GM10248 (cell line): ENCODE measurements around the gene AVEN.

Experiments
- CTCF ChIA-PET: fragments of 300-600 bp; sonication (Branson Sonifier 250); formaldehyde crosslinking; extraction: SDS; loops from one replicate; lab custom pipeline; 2021; ENCODE audit warnings: antibody characterized with exemption; lab: Yijun Ruan, JAX
- POLR2A ChIA-PET: fragments of 350-650 bp; sonication (Branson Sonifier 250); formaldehyde crosslinking; extraction: SDS; loops from one replicate; lab custom pipeline; 2020; ENCODE audit warnings: antibody characterized with exemption; lab: Yijun Ruan, JAX
- DNase-seq: peaks from one replicate; pipeline ENCODE4 v3.0.0; 2012; ENCODE audit errors: extremely low spot score
- TF ChIP-seq, protein P1 (sequence below): IDR thresholded peaks from 2 replicates; pipeline ENCODE4 v1.5.1; 2012; ENCODE audit warnings: mild to moderate bottlenecking, low read depth; ENCODE audit errors: extremely low read depth, missing control alignments, control extremely low read depth

Gene AVEN

DNA sequence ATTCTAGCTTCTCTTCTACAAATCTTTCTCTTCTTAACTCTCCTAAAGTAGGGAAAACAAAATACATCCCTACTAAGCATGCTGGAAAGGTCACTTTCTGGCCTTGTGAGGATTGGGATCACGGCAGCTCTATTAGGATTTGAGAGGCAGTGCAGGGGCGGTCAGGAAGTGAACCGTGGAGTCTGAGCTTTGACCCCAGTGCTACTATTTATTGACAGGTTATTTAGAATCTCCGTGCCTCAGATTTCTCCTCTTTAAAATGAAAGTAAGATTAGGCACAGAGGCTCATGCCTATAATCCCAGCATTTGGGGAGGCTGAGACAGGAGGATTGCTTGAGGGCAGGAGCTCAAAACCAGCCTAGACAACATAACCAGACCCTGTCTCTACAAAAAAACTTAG lies 112.7 kb downstream of the AVEN start:
- TF ChIP-seq, protein P1, sequence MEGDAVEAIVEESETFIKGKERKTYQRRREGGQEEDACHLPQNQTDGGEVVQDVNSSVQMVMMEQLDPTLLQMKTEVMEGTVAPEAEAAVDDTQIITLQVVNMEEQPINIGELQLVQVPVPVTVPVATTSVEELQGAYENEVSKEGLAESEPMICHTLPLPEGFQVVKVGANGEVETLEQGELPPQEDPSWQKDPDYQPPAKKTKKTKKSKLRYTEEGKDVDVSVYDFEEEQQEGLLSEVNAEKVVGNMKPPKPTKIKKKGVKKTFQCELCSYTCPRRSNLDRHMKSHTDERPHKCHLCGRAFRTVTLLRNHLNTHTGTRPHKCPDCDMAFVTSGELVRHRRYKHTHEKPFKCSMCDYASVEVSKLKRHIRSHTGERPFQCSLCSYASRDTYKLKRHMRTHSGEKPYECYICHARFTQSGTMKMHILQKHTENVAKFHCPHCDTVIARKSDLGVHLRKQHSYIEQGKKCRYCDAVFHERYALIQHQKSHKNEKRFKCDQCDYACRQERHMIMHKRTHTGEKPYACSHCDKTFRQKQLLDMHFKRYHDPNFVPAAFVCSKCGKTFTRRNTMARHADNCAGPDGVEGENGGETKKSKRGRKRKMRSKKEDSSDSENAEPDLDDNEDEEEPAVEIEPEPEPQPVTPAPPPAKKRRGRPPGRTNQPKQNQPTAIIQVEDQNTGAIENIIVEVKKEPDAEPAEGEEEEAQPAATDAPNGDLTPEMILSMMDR: no peak
- CTCF ChIA-PET: interaction anchor here (1.2 to 1.3 kb wide), 3 partner anchors 13 to 46 kb away, joined by 3 to 4 read pairs (median 4); no protein-coding TSS in a partner anchor
- POLR2A ChIA-PET: no interaction called here
- no peak for DNase-seq

DNA sequence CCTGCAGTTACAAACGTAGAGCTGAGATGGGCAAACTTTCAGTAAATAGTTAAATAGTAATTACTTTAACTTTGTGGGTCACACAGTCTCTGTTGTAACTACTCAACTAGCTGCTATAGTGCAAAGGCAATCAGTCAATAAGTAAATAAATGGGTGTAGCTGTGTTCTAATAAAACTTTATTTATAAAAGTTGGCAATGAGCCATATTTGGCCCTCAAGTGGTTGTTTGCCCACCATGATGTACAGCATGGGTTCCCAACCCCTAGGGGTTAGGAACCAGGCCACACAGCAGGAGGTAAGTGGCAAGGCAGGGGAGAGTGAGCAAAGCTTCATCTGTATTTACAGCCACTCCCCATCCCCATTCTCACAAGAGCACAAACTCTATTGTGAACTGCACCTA lies 115.6 kb downstream of the AVEN start:
- POLR2A ChIA-PET: no interaction called here
- CTCF ChIA-PET: interaction anchor here (0.9 kb wide), 1 partner anchor 28 kb away, joined by 3 read pairs; no protein-coding TSS in a partner anchor
- TF ChIP-seq, protein P1: no peak
- no peak for DNase-seq

DNA sequence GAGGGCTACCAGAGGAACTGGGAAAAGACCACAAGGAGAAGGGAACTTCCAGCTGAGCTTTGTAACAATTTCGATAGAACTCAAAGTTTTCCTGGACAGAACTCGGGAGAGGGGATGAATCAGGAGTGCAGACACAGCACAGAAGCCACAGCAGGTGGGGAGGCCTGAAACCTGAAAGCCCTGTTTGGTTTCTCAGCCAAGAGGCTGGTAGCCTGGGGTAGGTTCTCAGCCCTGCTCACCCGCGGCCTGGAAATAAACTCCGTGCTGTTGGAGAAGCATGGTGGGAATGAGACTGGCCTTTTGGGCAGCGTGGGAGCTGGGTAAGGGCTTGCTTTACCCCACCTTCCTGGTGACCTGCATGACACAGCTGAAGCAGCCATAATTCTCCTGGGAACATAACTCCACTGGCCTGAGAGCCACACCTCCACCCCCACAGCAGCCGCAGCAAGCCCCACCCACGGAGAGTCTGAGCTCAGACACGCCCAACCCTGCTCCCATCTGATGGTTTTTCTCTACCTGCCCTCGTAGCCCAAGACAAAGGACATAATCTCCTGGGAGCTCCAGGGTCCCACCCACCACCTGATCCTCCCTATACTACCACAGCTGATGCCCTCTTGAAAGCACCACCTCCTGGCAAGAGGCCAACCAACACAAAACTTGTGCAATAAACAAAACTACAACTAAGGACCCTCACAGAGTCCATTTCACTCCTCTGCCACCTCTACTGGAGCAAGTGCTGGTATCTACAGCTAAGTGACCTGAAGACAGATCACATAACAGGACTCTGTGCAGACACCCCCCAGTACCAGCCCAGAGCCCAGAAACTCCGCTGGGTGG lies 123.2 kb downstream of the AVEN start:
- TF ChIP-seq, protein P1: no peak
- DNase-seq: no peak
- CTCF ChIA-PET: interaction anchor here (1.7 kb wide), 1 partner anchor 21 kb away, joined by 4 read pairs; no protein-coding TSS in a partner anchor
- POLR2A ChIA-PET: no interaction called here

DNA sequence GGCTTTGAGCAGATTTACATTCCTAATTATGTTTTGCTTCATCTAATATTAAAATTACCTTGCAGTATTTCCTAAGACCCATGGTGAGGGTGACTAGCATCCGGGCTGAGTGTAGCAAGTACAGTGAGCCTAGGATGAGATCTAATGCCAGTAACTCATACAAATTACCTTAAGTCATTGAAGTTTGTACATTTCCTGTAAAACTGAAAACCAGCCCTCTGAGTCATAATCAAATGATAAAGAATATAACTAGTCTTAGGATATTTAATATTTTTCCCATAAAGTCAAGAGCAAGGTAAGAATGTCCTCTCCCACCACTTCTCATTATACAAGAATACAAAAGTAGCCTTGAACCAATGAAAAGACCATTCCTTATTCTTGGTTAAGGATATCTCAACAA lies 125.5 kb downstream of the AVEN start:
- POLR2A ChIA-PET: no interaction called here
- CTCF ChIA-PET: no interaction called here
- TF ChIP-seq, protein P1: no peak
- DNase-seq: no peak

DNA sequence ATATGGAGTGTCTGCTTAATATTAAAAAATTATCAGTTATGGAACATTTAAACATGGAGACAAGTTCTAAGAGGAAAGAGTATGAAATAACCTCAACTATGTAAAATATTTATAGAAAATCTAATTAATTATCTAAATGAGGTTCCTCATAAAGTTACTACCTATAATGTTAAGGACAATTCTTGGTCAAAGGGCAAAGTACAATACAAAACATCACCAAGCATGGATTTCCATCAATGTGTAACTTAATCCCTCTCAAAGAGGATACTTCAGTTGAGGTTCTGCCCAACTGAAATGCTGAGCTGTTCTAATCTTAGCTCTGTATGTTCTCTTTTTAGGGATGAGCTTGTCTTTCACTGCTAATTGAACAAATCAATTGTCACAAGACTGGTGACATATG lies 126.7 kb downstream of the AVEN start:
- DNase-seq: no peak
- ChIA-PET POLR2A (no interaction called here), CTCF (interaction anchor here (1.3 kb wide), 1 partner anchor 14 kb away, joined by 4 read pairs; no protein-coding TSS in a partner anchor)
- TF ChIP-seq, protein P1: no peak

DNA sequence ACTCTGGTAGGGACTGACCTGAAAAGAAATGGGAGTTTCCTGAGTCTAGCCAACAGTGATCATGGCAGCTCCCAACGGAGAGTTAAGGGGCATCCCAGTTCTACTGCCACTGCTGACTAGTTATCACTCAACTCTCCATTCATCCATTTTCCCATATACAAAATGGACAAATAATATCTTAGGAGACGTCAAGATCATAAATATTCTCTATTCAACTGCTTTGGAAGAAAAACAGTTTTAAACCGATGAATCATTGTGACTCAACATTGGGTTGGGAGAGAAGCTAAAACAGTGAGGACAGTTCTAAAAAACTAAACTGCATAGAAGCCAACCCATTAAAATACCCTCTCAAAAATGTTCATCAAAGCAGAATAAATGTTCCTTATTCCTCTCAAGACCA lies 128.3 kb downstream of the AVEN start:
- POLR2A ChIA-PET: no interaction called here
- DNase-seq: no peak
- CTCF ChIA-PET: interaction anchor here (1.2 kb wide), 1 partner anchor 60 kb away, joined by 3 read pairs; no protein-coding TSS in a partner anchor
- TF ChIP-seq, protein P1: no peak
